ELR (cell line): ENCODE measurements around the gene BACH2.

ENCODE experiments used
- DNase-seq: peaks from one replicate; pipeline ENCODE4 v3.0.0-alpha.2; 2015; ENCODE audit warnings: low read depth

BACH2 gene

GRCh38 chr6:89965441-89966227 lies 331.0 kb downstream of the BACH2 start:
- DNase-seq, result no peak

GRCh38 chr6:89963391-89963790 lies 333.3 kb downstream of the BACH2 start:
- no peak for DNase-seq

GRCh38 chr6:89961481-89961880 lies 335.2 kb downstream of the BACH2 start:
- no peak for DNase-seq

GRCh38 chr6:89959883-89960282 lies 336.8 kb downstream of the BACH2 start:
- DNase-seq, result no peak

GRCh38 chr6:89956182-89956581 lies 340.5 kb downstream of the BACH2 start:
- DNase-seq, result no peak

GRCh38 chr6:89955364-89955763 lies 341.3 kb downstream of the BACH2 start:
- no peak for DNase-seq

GRCh38 chr6:89954721-89955148 lies 341.9 kb downstream of the BACH2 start:
- DNase-seq, result peak; percentile 83

- peak; percentile 95 for DNase-seq
Measured at GRCh38 chr6:89952686-89953085, 344.0 kb downstream of the BACH2 start.

GRCh38 chr6:89952105-89952671 lies 344.5 kb downstream of the BACH2 start:
- DNase-seq, result no peak

GRCh38 chr6:89951574-89952104 lies 345.0 kb downstream of the BACH2 start:
- peak; percentile 31 for DNase-seq

- peak; percentile 39 for DNase-seq
Measured at GRCh38 chr6:89950879-89951391, 345.7 kb downstream of the BACH2 start.

- DNase-seq, result no peak
Measured at GRCh38 chr6:89950446-89950845, 346.2 kb downstream of the BACH2 start.

- no peak for DNase-seq
Measured at GRCh38 chr6:89948876-89949275, 347.8 kb downstream of the BACH2 start.

GRCh38 chr6:89944826-89945407 lies 351.7 kb downstream of the BACH2 start:
- DNase-seq, result peak; percentile 55

- DNase-seq, result no peak
Measured at GRCh38 chr6:89944181-89944755, 352.4 kb downstream of the BACH2 start.

- no peak for DNase-seq
Measured at GRCh38 chr6:89942601-89943000, 354.0 kb downstream of the BACH2 start.

GRCh38 chr6:89941763-89942497 lies 354.7 kb downstream of the BACH2 start:
- no peak for DNase-seq

GRCh38 chr6:89941031-89941762 lies 355.4 kb downstream of the BACH2 start:
- DNase-seq, result no peak

GRCh38 chr6:89940225-89941027 lies 356.2 kb downstream of the BACH2 start:
- DNase-seq, result peak; percentile 83

GRCh38 chr6:89939144-89939543 lies 357.5 kb downstream of the BACH2 start:
- DNase-seq, result no peak
